Measurements from ENCODE around the gene ITGB6.

Gene ITGB6

GRCh38 chr2:160199683-160200389 is at the start of gene ITGB6:
TSS of gene ITGB6 (minus strand) at chr2:160200272. CDS start at chr2:160200063, 209 bp downstream.
- DNase-seq = no peak

- DNase-seq = no peak
Observed at GRCh38 chr2:160247296-160248035, 47.4 kb upstream of the ITGB6 start.

- DNase-seq = no peak
Observed at GRCh38 chr2:160246356-160246755, 46.3 kb upstream of the ITGB6 start.

- no peak for DNase-seq
Observed at GRCh38 chr2:160245614-160246155, 45.6 kb upstream of the ITGB6 start.

- no peak for DNase-seq
Observed at GRCh38 chr2:160242893-160243564, 43.0 kb upstream of the ITGB6 start.

- no peak for DNase-seq
Observed at GRCh38 chr2:160241251-160242137, 41.4 kb upstream of the ITGB6 start.

GRCh38 chr2:160239436-160239835 is 39.4 kb upstream of the ITGB6 start:
- no peak for DNase-seq

GRCh38 chr2:160238392-160238791 is 38.3 kb upstream of the ITGB6 start:
- DNase-seq = no peak

GRCh38 chr2:160232905-160233475 is 32.9 kb upstream of the ITGB6 start:
- no peak for DNase-seq

GRCh38 chr2:160229591-160229990 is 29.5 kb upstream of the ITGB6 start:
- DNase-seq = no peak

GRCh38 chr2:160228141-160228917 is 28.3 kb upstream of the ITGB6 start:
- no peak for DNase-seq

- no peak for DNase-seq
Observed at GRCh38 chr2:160227293-160227915, 27.3 kb upstream of the ITGB6 start.

GRCh38 chr2:160226367-160226766 is 26.3 kb upstream of the ITGB6 start:
- DNase-seq = no peak

GRCh38 chr2:160225722-160226121 is 25.6 kb upstream of the ITGB6 start:
- no peak for DNase-seq

- no peak for DNase-seq
Observed at GRCh38 chr2:160224507-160224906, 24.4 kb upstream of the ITGB6 start.

GRCh38 chr2:160224060-160224459 is 24.0 kb upstream of the ITGB6 start:
- DNase-seq = peak; percentile 32

- DNase-seq = no peak
Observed at GRCh38 chr2:160223560-160223959, 23.5 kb upstream of the ITGB6 start.

GRCh38 chr2:160222546-160223283 is 22.6 kb upstream of the ITGB6 start:
- peak; percentile 22 for DNase-seq

GRCh38 chr2:160221391-160222276 is 21.6 kb upstream of the ITGB6 start:
- DNase-seq = no peak

All from activated CD4-positive, alpha-beta T cell treated with anti-CD3 and anti-CD28 coated beads for 48 hours (primary cell).